Measurements from ENCODE around the gene TNMD.

DNA sequence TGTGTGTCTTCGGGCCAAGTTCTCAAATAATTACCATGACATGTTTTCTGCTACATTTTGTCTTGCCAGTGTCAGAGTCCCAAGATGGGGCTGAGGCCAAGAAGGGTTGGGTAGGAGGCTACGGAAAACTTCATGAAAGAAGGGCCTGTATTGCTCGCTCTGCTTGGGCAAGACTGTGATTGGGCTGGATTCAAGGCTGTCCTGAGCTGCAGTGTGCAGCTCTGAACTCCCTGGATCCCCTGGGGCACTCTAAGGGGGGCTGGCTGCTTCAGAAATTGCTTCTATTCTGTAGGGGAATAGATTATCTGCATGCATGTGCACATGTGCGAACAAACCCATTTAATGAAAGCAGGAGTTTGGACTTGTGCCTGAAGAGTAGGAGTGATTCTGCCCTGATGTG is 38.3 kb downstream of the TNMD start:
- TF ChIP-seq, protein P1, sequence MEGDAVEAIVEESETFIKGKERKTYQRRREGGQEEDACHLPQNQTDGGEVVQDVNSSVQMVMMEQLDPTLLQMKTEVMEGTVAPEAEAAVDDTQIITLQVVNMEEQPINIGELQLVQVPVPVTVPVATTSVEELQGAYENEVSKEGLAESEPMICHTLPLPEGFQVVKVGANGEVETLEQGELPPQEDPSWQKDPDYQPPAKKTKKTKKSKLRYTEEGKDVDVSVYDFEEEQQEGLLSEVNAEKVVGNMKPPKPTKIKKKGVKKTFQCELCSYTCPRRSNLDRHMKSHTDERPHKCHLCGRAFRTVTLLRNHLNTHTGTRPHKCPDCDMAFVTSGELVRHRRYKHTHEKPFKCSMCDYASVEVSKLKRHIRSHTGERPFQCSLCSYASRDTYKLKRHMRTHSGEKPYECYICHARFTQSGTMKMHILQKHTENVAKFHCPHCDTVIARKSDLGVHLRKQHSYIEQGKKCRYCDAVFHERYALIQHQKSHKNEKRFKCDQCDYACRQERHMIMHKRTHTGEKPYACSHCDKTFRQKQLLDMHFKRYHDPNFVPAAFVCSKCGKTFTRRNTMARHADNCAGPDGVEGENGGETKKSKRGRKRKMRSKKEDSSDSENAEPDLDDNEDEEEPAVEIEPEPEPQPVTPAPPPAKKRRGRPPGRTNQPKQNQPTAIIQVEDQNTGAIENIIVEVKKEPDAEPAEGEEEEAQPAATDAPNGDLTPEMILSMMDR (IDR thresholded peaks at IDR 0.05; ENCODE audit: insufficient read depth, low read length): no peak
- no peak for TF ChIP-seq GABPA (IDR thresholded peaks at IDR 0.05; ENCODE audit: low read depth)
- TF ChIP-seq, protein P2, sequence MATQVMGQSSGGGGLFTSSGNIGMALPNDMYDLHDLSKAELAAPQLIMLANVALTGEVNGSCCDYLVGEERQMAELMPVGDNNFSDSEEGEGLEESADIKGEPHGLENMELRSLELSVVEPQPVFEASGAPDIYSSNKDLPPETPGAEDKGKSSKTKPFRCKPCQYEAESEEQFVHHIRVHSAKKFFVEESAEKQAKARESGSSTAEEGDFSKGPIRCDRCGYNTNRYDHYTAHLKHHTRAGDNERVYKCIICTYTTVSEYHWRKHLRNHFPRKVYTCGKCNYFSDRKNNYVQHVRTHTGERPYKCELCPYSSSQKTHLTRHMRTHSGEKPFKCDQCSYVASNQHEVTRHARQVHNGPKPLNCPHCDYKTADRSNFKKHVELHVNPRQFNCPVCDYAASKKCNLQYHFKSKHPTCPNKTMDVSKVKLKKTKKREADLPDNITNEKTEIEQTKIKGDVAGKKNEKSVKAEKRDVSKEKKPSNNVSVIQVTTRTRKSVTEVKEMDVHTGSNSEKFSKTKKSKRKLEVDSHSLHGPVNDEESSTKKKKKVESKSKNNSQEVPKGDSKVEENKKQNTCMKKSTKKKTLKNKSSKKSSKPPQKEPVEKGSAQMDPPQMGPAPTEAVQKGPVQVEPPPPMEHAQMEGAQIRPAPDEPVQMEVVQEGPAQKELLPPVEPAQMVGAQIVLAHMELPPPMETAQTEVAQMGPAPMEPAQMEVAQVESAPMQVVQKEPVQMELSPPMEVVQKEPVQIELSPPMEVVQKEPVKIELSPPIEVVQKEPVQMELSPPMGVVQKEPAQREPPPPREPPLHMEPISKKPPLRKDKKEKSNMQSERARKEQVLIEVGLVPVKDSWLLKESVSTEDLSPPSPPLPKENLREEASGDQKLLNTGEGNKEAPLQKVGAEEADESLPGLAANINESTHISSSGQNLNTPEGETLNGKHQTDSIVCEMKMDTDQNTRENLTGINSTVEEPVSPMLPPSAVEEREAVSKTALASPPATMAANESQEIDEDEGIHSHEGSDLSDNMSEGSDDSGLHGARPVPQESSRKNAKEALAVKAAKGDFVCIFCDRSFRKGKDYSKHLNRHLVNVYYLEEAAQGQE (IDR thresholded peaks at IDR 0.05; ENCODE audit: insufficient replicate concordance, low read depth): no peak

All from HL-60 (cell line).